Mesendoderm (in vitro differentiated cells): ENCODE data around the gene USP13.
"Not testable (repeated sequence)": the region's sequence is repeated elsewhere in the genome, so short reads cannot be mapped to it uniquely, and the experiment has no call there.

Experiments
- DNase-seq: peaks from one replicate; pipeline ENCODE4 v3.0.0; 2013
- H2AK5ac ChIP-seq: 2 replicates; pipeline ENCODE4 v1.6.1; 2013; ENCODE audit warnings: low read length, inconsistent platforms
- H2BK120ac ChIP-seq: 2 replicates; pipeline ENCODE4 v1.6.1; 2013; ENCODE audit warnings: low read depth, mild to moderate bottlenecking, low read length, moderate library complexity, mixed read lengths
- H2BK15ac ChIP-seq: replicated peaks from 2 replicates; pipeline ENCODE4 v1.6.1; 2013; ENCODE audit warnings: low read depth, mild to moderate bottlenecking, moderate library complexity
- H2BK5ac ChIP-seq: 2 replicates; pipeline ENCODE4 v1.6.1; 2013; ENCODE audit warnings: low read length, inconsistent platforms
- H3K18ac ChIP-seq: 2 replicates; pipeline ENCODE4 v1.6.1; 2013; ENCODE audit warnings: mild to moderate bottlenecking, low read length, mixed read lengths
- H3K23ac ChIP-seq: one replicate; pipeline ENCODE4 v1.6.1; 2013; ENCODE audit warnings: low read length
- H3K27ac ChIP-seq: 2 replicates; pipeline ENCODE4 v1.5.1; 2013; ENCODE audit warnings: low read depth, mild to moderate bottlenecking, inconsistent platforms, low read length, moderate library complexity
- H3K27me3 ChIP-seq: 2 replicates; pipeline ENCODE4 v1.6.1; 2013; ENCODE audit warnings: low read length, control low read depth, mild to moderate bottlenecking, inconsistent platforms; ENCODE audit not compliant: insufficient read depth, poor library complexity
- H3K36me3 ChIP-seq: 2 replicates; pipeline ENCODE4 v1.6.1; 2013; ENCODE audit warnings: low read length, inconsistent platforms; ENCODE audit not compliant: control insufficient read depth, insufficient read depth
- H3K4ac ChIP-seq: one replicate; pipeline ENCODE4 v1.6.1; 2013; ENCODE audit warnings: low read depth, mild to moderate bottlenecking, low read length, moderate library complexity
- H3K4me1 ChIP-seq: 2 replicates; pipeline ENCODE4 v1.6.1; 2013; ENCODE audit warnings: low read depth, low read length, inconsistent platforms; ENCODE audit not compliant: control insufficient read depth
- H3K4me2 ChIP-seq: 2 replicates; pipeline ENCODE4 v1.6.1; 2013; ENCODE audit warnings: low read length
- H3K4me3 ChIP-seq: 2 replicates; pipeline ENCODE4 v1.5.1; 2013; ENCODE audit warnings: mild to moderate bottlenecking, low read length
- H3K56ac ChIP-seq: one replicate; pipeline ENCODE4 v1.6.1; 2013; ENCODE audit warnings: low read length
- H3K79me1 ChIP-seq: 2 replicates; pipeline ENCODE4 v1.6.1; 2013; ENCODE audit warnings: low read length, inconsistent platforms
- H3K79me2 ChIP-seq: 2 replicates; pipeline ENCODE4 v1.6.1; 2013; ENCODE audit warnings: mild to moderate bottlenecking, low read length; ENCODE audit not compliant: control insufficient read depth, insufficient read depth
- H3K9ac ChIP-seq: 2 replicates; pipeline ENCODE4 v1.6.1; 2013; ENCODE audit warnings: low read length, inconsistent platforms
- H4K5ac ChIP-seq: one replicate; pipeline ENCODE4 v1.6.1; 2013; ENCODE audit warnings: low read length
- H4K8ac ChIP-seq: one replicate; pipeline ENCODE4 v1.6.1; 2013; ENCODE audit warnings: low read depth, mild to moderate bottlenecking, control low read depth, low read length, moderate library complexity
- WGBS: extraction: QIAGEN DNeasy Blood & Tissue Kit; methylation state at CpG from one replicate; pipeline ENCODE4 v1.1.7; 2013; ENCODE audit warnings: low lambda C conversion rate, missing lambda C conversion rate; ENCODE audit not compliant: insufficient coverage; ENCODE audit errors: extremely low coverage; 5-methylcytosine and 5-hydroxymethylcytosine counted together

Gene USP13

GRCh38 chr3:179772297-179772696 lies 119.5 kb downstream of the USP13 start:
- Histone ChIP-seq H3K36me3 (no peaks in the 10 kb centered on the region), H3K79me2 (no peaks in the 10 kb centered on the region), H2BK15ac (no peak overlapping the region), H3K79me1 (no peaks in the 10 kb centered on the region), H2BK120ac (no peak overlapping the region), H3K27ac (no peak overlapping the region), H4K8ac (no peak overlapping the region), H3K18ac (no peak overlapping the region), H3K9ac (no peak overlapping the region), H4K5ac (no peak overlapping the region), H2AK5ac (no peak overlapping the region), H3K23ac (no peak overlapping the region), H3K4ac (no peak overlapping the region), H3K27me3 (no peaks in the 10 kb centered on the region), H3K4me3 (no peak overlapping the region), H3K56ac (no peak overlapping the region), H3K4me2 (no peak overlapping the region), H2BK5ac (no peak overlapping the region), H3K4me1 (peaks cover 7% of the 10 kb centered on the region)
- peak; percentile 54 for DNase-seq
- no CpG with 5 or more reads among the region's 5 CpGs for WGBS

DNA sequence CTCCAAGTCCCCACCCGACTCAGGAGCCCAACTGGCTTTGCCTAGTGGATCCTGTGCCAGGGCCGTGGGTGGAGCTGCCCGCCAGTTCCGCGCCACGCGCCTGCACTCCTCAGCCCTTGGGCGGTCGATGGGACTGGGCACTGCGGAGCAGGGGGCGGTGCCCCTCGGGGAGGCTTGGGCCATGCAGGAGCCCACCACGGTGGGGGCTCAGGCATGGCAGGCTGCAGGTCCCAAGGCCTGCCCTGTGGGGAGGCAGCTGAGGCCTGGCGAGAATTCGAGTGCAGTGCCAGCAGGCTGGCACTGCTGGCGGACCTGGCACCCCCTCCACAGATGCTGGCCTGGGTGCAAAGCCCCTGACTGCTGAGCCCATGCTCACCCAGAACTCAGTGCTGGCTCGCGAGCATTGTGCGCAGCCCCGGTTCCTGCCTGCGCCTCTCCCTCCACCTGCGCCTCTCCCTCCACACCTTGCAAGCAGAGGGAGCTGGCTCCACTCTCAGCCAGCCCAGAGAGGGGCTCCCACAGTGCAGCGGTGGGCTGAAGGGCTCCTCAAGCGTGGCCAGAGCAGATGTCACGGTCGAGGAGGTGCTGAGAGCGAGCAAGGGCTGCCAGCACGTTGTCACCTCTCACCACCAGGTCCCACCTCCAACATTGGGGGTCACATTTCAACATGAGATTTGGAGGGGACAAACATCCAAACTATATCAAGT lies 122.7 kb downstream of the USP13 start:
- DNase-seq: no peak
- Histone ChIP-seq H3K4me2 (no peak overlapping the region), H3K18ac (no peak overlapping the region), H3K36me3 (no peaks in the 10 kb centered on the region), H3K4me3 (no peak overlapping the region), H2BK15ac (no peak overlapping the region), H2BK5ac (no peak overlapping the region), H3K9ac (no peak overlapping the region), H4K8ac (no peak overlapping the region), H3K79me1 (no peaks in the 10 kb centered on the region), H2AK5ac (no peak overlapping the region), H3K23ac (no peak overlapping the region), H4K5ac (no peak overlapping the region), H3K56ac (no peak overlapping the region), H3K79me2 (no peaks in the 10 kb centered on the region), H3K4me1 (peaks cover 7% of the 10 kb centered on the region), H3K4ac (no peak overlapping the region), H2BK120ac (no peak overlapping the region), H3K27me3 (no peaks in the 10 kb centered on the region), H3K27ac (no peak overlapping the region)
- WGBS: no CpG with 5 or more reads among the region's 28 CpGs

DNA sequence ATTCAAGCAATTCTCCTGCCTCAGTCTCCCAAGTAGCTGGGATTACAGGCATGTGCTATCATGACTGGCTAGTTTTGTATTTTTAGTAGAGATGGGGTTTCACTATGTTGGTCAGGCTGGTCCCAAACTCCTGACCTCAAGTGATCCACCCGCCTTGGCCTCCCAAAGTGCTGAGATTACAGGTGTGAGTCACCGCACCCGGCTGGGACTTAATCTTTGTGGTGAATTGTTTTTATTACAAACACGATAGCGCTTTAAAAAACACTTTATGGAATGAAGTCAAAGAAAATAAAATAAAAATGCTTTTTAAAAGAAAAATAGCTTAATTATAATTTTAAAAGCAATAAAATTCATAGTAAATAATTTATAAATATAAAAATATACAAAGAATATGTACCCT lies 130.0 kb downstream of the USP13 start:
- H3K27me3 ChIP-seq, H3K56ac ChIP-seq, H3K4me3 ChIP-seq, H4K5ac ChIP-seq, H3K23ac ChIP-seq, H3K4ac ChIP-seq, H3K79me2 ChIP-seq, H3K79me1 ChIP-seq, H3K27ac ChIP-seq, H2BK120ac ChIP-seq, H4K8ac ChIP-seq, H3K36me3 ChIP-seq, H3K4me1 ChIP-seq, DNase-seq, H3K4me2 ChIP-seq, H2AK5ac ChIP-seq, H3K9ac ChIP-seq, H2BK15ac ChIP-seq, H3K18ac ChIP-seq, H2BK5ac ChIP-seq: not testable (repeated sequence)
- no CpG with 5 or more reads among the region's 5 CpGs for WGBS

DNA sequence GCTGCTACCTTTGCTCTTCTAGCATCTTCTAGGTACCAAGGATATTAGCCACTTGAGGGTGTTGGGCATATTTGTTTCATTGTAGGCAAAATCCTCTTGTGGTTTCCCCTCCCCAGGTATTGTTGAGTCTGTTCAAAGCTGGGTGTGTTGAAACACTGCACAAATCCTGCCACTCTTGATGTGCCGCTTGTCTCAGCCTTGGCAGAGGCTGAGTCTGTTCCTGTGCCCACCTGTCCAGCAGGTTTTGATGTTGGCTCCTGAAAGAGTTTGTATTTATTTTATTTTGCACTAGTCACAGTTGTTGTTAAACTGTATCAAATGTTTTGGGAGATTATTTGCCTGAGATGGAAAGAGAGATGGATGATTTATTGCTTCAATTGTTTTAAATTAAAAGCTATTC lies 136.2 kb downstream of the USP13 start:
- WGBS: no CpG with 5 or more reads among the region's 1 CpG
- Histone ChIP-seq H2AK5ac (no peak overlapping the region), H3K4me3 (no peak overlapping the region), H3K79me1 (no peaks in the 10 kb centered on the region), H3K4me2 (no peak overlapping the region), H2BK15ac (no peak overlapping the region), H3K4ac (no peak overlapping the region), H3K18ac (no peak overlapping the region), H3K36me3 (no peaks in the 10 kb centered on the region), H2BK120ac (no peak overlapping the region), H3K56ac (no peak overlapping the region), H3K79me2 (no peaks in the 10 kb centered on the region), H3K4me1 (no peaks in the 10 kb centered on the region), H2BK5ac (no peak overlapping the region), H4K8ac (no peak overlapping the region), H3K23ac (no peak overlapping the region), H4K5ac (no peak overlapping the region), H3K27ac (no peak overlapping the region), H3K9ac (no peak overlapping the region), H3K27me3 (no peaks in the 10 kb centered on the region)
- DNase-seq: no peak

DNA sequence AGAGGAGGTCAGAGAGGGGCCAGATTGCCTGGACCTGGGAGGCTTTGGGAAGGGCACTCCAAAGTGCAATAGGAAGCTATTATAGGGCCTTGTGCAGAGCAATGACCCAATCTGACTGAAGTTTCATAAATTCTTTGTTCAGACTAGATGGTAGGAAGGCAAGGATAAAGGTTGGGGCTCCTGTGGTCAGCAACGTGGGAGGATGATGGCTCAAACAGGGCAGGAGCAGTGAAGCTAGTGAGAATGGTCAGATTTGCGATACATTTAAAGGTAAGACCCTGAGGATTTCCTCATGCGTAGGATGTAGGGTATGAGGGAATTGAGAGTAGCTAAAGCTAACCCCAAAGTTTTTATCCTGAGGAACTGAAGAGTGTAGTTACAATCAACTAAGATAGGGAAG lies 139.0 kb downstream of the USP13 start:
- no peak overlapping the region for H3K18ac ChIP-seq
- H2BK5ac ChIP-seq: no peak overlapping the region
- no peak for DNase-seq
- no peak overlapping the region for H4K8ac ChIP-seq
- H2BK120ac ChIP-seq: no peak overlapping the region
- H3K23ac ChIP-seq: no peak overlapping the region
- no peak overlapping the region for H3K27ac ChIP-seq
- H3K79me1 ChIP-seq: no peaks in the 10 kb centered on the region
- no peaks in the 10 kb centered on the region for H3K79me2 ChIP-seq
- no CpG with 5 or more reads among the region's 3 CpGs for WGBS
- H3K9ac ChIP-seq: no peak overlapping the region
- H3K27me3 ChIP-seq: no peaks in the 10 kb centered on the region
- H3K4me3 ChIP-seq: no peak overlapping the region
- no peaks in the 10 kb centered on the region for H3K4me1 ChIP-seq
- H3K56ac ChIP-seq: no peak overlapping the region
- H4K5ac ChIP-seq: no peak overlapping the region
- H2BK15ac ChIP-seq: no peak overlapping the region
- H3K4me2 ChIP-seq: no peak overlapping the region
- no peaks in the 10 kb centered on the region for H3K36me3 ChIP-seq
- no peak overlapping the region for H3K4ac ChIP-seq
- no peak overlapping the region for H2AK5ac ChIP-seq

DNA sequence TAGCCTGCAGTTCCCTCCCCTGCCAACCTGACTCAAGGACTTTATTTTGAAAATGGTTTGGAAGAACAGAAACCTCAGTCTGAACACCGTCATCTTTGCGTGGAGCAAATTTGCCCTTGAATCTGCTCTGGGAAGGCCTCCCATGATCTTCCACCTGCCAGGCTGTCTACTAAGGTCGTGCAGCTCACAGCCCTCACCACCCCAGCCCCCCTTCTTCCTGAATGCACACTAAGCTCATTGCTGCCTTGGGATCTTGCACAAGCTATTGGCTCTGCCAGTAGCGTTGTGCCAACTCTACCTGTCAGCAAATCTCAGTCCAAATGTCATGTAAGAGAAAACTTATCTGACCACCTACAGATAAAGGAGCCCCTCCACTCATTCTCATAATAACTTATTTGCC lies 141.5 kb downstream of the USP13 start:
- no peak overlapping the region for H2BK5ac ChIP-seq
- no peak overlapping the region for H3K18ac ChIP-seq
- no peak overlapping the region for H2AK5ac ChIP-seq
- no peaks in the 10 kb centered on the region for H3K4me1 ChIP-seq
- H2BK120ac ChIP-seq: no peak overlapping the region
- H4K5ac ChIP-seq: no peak overlapping the region
- no peak overlapping the region for H4K8ac ChIP-seq
- H3K79me1 ChIP-seq: no peaks in the 10 kb centered on the region
- no peaks in the 10 kb centered on the region for H3K79me2 ChIP-seq
- no CpG with 5 or more reads among the region's 4 CpGs for WGBS
- no peak for DNase-seq
- no peak overlapping the region for H3K4me3 ChIP-seq
- no peak overlapping the region for H3K56ac ChIP-seq
- no peaks in the 10 kb centered on the region for H3K27me3 ChIP-seq
- no peak overlapping the region for H3K9ac ChIP-seq
- no peak overlapping the region for H3K23ac ChIP-seq
- no peak overlapping the region for H3K4me2 ChIP-seq
- no peak overlapping the region for H2BK15ac ChIP-seq
- H3K4ac ChIP-seq: no peak overlapping the region
- H3K36me3 ChIP-seq: no peaks in the 10 kb centered on the region
- no peak overlapping the region for H3K27ac ChIP-seq
